NCI-H82 treated with DMSO at 0.1 percent for 48 hours (cell line): Measurements from ENCODE around the gene S100A3.

Experiments used
- DNase-seq: peaks from one replicate; lab custom pipeline; 2025; ENCODE audit not compliant: unreplicated experiment; lab: John Stamatoyannopoulos, UW

Gene S100A3

GRCh38 chr1:153513023-153513422 lies 36.0 kb downstream of the S100A3 start:
- DNase-seq, result no peak

- peak; percentile 58 for DNase-seq
Measured at GRCh38 chr1:153510984-153511410, 38.1 kb downstream of the S100A3 start.

- peak; percentile 20 for DNase-seq
Measured at GRCh38 chr1:153509729-153510354, 39.2 kb downstream of the S100A3 start.

- no peak for DNase-seq
Measured at GRCh38 chr1:153509036-153509435, 40.0 kb downstream of the S100A3 start.

- no peak for DNase-seq
Measured at GRCh38 chr1:153507926-153508583, 41.0 kb downstream of the S100A3 start.

- no peak for DNase-seq
Measured at GRCh38 chr1:153506831-153507413, 42.1 kb downstream of the S100A3 start.

- no peak for DNase-seq
Measured at GRCh38 chr1:153506386-153506785, 42.7 kb downstream of the S100A3 start.

- DNase-seq, result no peak
Measured at GRCh38 chr1:153505576-153505975, 43.5 kb downstream of the S100A3 start.

- DNase-seq, result peak; percentile 95
Measured at GRCh38 chr1:153503766-153504165, 45.3 kb downstream of the S100A3 start.

GRCh38 chr1:153498746-153499145 lies 50.3 kb downstream of the S100A3 start:
- DNase-seq, result no peak
